Ovary (tissue), 3 donors: ENCODE data around the gene AVEN.

ENCODE experiments used
- EP300 ChIP-seq: sonication (generic); formaldehyde crosslinking; IDR thresholded peaks from one replicate; pipeline ENCODE4 v1.6.1; 2017; ENCODE audit warnings: antibody characterized with exemption
- TF ChIP-seq, protein P1 (sequence below), 3 donors: fragments of 450-650 bp in 2 of 3; fragments of 200-600 bp in 1 of 3; IDR thresholded peaks; one replicate each; pipeline versions ENCODE4 v1.5.1 to v1.8.0; 2016 to 2022; ENCODE audit warnings: antibody characterized with exemption in 3 of 3, mild to moderate bottlenecking in 1 of 3
- donor health status: DM: no; HTN: no; CAD: no.

DNA sequence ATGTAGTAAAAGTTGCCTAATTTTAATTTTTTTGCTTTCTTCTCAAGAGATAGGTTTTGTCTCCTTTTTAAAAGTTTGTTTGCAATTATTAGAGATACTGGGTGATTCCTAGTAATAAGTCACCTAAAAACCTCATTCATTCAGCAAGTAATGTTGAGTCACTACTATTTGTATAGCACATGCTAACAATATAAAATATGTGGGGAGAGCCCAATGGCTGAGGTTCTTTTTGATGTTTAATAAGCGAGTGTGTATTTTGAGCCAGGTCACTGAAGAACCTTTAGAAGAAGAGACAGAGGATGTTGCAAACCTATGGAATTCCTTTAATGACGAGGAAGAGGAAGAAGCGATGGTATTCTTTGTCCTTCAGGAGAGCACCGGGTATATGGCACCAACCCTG lies 194.4 kb downstream of the AVEN start:
- TF ChIP-seq, protein P1, sequence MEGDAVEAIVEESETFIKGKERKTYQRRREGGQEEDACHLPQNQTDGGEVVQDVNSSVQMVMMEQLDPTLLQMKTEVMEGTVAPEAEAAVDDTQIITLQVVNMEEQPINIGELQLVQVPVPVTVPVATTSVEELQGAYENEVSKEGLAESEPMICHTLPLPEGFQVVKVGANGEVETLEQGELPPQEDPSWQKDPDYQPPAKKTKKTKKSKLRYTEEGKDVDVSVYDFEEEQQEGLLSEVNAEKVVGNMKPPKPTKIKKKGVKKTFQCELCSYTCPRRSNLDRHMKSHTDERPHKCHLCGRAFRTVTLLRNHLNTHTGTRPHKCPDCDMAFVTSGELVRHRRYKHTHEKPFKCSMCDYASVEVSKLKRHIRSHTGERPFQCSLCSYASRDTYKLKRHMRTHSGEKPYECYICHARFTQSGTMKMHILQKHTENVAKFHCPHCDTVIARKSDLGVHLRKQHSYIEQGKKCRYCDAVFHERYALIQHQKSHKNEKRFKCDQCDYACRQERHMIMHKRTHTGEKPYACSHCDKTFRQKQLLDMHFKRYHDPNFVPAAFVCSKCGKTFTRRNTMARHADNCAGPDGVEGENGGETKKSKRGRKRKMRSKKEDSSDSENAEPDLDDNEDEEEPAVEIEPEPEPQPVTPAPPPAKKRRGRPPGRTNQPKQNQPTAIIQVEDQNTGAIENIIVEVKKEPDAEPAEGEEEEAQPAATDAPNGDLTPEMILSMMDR (IDR thresholded peaks at IDR 0.05), result no peak
- TF ChIP-seq EP300, result no peak
